ENCODE data around the gene TRIM63. TPM values are rescaled to one million over a fixed set of nuclear protein-coding genes. Genes with fewer than 3 reads are reported as not detected.

Gene TRIM63
- total and polyA plus RNA-seq, 9 of the 15 experiments (the other 6 are each of a cell fraction or from before 2014, with no cell fraction given), result 0.08 to 0.57 (median 0.36) TPM

DNA sequence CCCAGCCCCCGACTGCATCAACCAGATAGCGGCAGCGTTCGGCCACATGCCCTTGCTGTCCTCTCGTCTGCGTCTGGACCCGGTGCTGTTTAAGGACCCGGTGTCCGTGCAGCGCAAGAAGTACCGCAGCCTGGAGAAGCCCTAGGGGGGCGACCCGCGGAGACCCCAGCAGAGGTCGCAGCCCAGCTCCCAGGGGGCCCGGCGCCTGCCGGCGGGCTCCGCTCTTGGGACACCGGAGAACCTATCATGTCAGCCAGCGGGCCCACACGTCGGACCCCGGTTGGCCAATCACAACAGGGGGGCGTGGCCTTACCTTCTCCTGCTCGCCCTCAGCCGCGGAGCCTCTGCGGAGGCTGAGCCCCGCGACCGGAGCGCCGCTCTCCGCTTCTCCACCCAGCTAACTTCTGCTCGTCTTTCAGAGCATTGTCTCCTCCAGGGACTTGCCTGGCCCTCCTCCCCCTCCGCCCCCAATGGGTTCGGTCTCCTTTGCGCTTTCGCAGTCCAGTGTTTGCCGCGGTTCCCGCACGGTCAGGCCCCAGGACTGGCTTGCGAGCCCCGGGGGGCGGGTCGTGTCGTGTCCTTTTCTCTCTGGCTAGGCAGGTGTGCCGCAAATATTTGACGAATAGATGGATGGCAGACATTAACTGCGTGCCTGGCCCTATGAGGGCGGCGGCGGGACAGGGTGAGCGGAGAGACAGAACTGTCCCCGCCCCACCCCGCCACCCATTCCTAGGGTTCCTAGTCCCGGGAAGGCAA lies 32.0 kb downstream of the TRIM63 start (continued):
- TF ChIP-seq ZNF282 (CRISPR knock-in tag; IDR thresholded peaks at IDR 0.05) (peak; percentile 91; the same call in 1 of the 2 replicates), KDM2B (CRISPR knock-in tag; IDR thresholded peaks at IDR 0.05) (peak; percentile 95), FOXK2 (conservative IDR thresholded peaks at IDR 0.05 in 1 of 2, IDR thresholded peaks at IDR 0.05 in 1 of 2; ENCODE audit: low read depth in 2 of 2) (peak; percentile 53 to 67; a peak in 3 of 4 replicates), CBFB (CRISPR knock-in tag; IDR thresholded peaks at IDR 0.05) (peak; percentile 17; the same call in 1 of the 2 replicates), CHCHD3 (CRISPR knock-in tag; IDR thresholded peaks at IDR 0.05) (peak; percentile 28; the same call in 1 of the 2 replicates), RBBP5 (IDR thresholded peaks at IDR 0.05; ENCODE audit: borderline replicate concordance, insufficient read depth, low read length, poor library complexity, severe bottlenecking) (peak; percentile 62), JUN (IDR thresholded peaks at IDR 0.05; ENCODE audit: borderline replicate concordance, low read depth, low read length) (peak; percentile 21; the same call in 1 of the 2 replicates), JUN (CRISPR knock-in tag; IDR thresholded peaks at IDR 0.05; ENCODE audit: borderline replicate concordance) (no peak), SMARCA4 (IDR thresholded peaks at IDR 0.05) (0 out of 2 replicates have a peak, but pooled peaks have one; percentile 50), ZNF134 (CRISPR knock-in tag; conservative IDR thresholded peaks at IDR 0.05) (no peak), MECOM (CRISPR knock-in tag; IDR thresholded peaks at IDR 0.05) (peak; percentile 71; the same call in 1 of the 2 replicates), SRF (CRISPR knock-in tag; IDR thresholded peaks at IDR 0.05) (peak in 1 of 2 experiments; percentile 72; a peak in 1 of 4 replicates), MEF2A (IDR thresholded peaks at IDR 0.05; ENCODE audit: control insufficient read depth, low read depth, low read length) (no peak), ZNF146 (CRISPR knock-in tag; IDR thresholded peaks at IDR 0.05; ENCODE audit: unreplicated experiment) (peak; percentile 21), NFIC (IDR thresholded peaks at IDR 0.05) (peak; percentile 76), ZBTB7A (IDR thresholded peaks at IDR 0.05; ENCODE audit: borderline replicate concordance, control insufficient read depth, low read depth, low read length) (peak; percentile 99), RCOR1 (IDR thresholded peaks at IDR 0.05; ENCODE audit: borderline replicate concordance in 1 of 2, low read depth in 2 of 2, low read length in 2 of 2) (peak in 1 of 2 experiments; percentile 68; a peak in 1 of 4 replicates), HNRNPL (IDR thresholded peaks at IDR 0.05; ENCODE audit: low read depth, low read length) (0 out of 2 replicates have a peak, but pooled peaks have one; percentile 20), TARDBP (IDR thresholded peaks at IDR 0.05) (0 out of 2 replicates have a peak, but pooled peaks have one; percentile 15), ZEB2 (IDR thresholded peaks at IDR 0.05) (peak; percentile 65; the same call in 1 of the 2 replicates), WHSC1 (IDR thresholded peaks at IDR 0.05; ENCODE audit: low read length) (peak; percentile 85)
- TF ChIP-seq, protein P1, sequence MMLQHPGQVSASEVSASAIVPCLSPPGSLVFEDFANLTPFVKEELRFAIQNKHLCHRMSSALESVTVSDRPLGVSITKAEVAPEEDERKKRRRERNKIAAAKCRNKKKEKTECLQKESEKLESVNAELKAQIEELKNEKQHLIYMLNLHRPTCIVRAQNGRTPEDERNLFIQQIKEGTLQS (IDR thresholded peaks at IDR 0.05), result no peak
- TF ChIP-seq, protein P1 (CRISPR knock-in tag; conservative IDR thresholded peaks at IDR 0.05), result 0 out of 2 replicates have a peak, but pooled peaks have one; percentile 56
- TF ChIP-seq, protein P2, sequence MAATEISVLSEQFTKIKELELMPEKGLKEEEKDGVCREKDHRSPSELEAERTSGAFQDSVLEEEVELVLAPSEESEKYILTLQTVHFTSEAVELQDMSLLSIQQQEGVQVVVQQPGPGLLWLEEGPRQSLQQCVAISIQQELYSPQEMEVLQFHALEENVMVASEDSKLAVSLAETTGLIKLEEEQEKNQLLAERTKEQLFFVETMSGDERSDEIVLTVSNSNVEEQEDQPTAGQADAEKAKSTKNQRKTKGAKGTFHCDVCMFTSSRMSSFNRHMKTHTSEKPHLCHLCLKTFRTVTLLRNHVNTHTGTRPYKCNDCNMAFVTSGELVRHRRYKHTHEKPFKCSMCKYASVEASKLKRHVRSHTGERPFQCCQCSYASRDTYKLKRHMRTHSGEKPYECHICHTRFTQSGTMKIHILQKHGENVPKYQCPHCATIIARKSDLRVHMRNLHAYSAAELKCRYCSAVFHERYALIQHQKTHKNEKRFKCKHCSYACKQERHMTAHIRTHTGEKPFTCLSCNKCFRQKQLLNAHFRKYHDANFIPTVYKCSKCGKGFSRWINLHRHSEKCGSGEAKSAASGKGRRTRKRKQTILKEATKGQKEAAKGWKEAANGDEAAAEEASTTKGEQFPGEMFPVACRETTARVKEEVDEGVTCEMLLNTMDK (IDR thresholded peaks at IDR 0.05; ENCODE audit: borderline replicate concordance, insufficient read depth, low read depth, low read length, poor library complexity, severe bottlenecking), result peak; percentile 57
- TF ChIP-seq, protein P3, sequence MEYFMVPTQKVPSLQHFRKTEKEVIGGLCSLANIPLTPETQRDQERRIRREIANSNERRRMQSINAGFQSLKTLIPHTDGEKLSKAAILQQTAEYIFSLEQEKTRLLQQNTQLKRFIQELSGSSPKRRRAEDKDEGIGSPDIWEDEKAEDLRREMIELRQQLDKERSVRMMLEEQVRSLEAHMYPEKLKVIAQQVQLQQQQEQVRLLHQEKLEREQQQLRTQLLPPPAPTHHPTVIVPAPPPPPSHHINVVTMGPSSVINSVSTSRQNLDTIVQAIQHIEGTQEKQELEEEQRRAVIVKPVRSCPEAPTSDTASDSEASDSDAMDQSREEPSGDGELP (CRISPR knock-in tag; IDR thresholded peaks at IDR 0.05; ENCODE audit: borderline replicate concordance), result 0 out of 2 replicates have a peak, but pooled peaks have one; percentile 43
